C4-2B (cell line): ENCODE data around the gene CACNB4.

ENCODE experiments used
- CTCF ChIP-seq: fragments of 450-650 bp; conservative IDR thresholded peaks from 2 replicates; pipeline ENCODE4 v1.5.1; 2017; ENCODE audit warnings: mild to moderate bottlenecking
- ZFX ChIP-seq: fragments of 450-650 bp; IDR thresholded peaks from 2 replicates; pipeline ENCODE4 v1.6.1; 2017

- TF ChIP-seq CTCF: no peak
- TF ChIP-seq ZFX: no peak
Observed at GRCh38 chr2:151967829-151968722, 130.8 kb downstream of the CACNB4 start.
